Measurements from ENCODE around the gene PTPRN2. TPM values are rescaled to one million over a fixed set of nuclear protein-coding genes. Genes with fewer than 3 reads are reported as not detected.

Gene PTPRN2
- total RNA-seq, 2 donors from 2014 or later = 26.1 to 55.5 TPM

GRCh38 chr7:157857578-157858075 is 730.0 kb downstream of the PTPRN2 start:
- intact Hi-C loops (cut with DNase I) = no loop called here
- no peak overlapping the region for H3K4me3 ChIP-seq
- no peaks in the 10 kb centered on the region for H3K27me3 ChIP-seq (replicated peaks; ENCODE audit: insufficient read depth)
- H3K36me3 ChIP-seq = no peaks in the 10 kb centered on the region
- no peaks in the 10 kb centered on the region for H3K9me3 ChIP-seq
- no peaks in the 10 kb centered on the region for H3K4me1 ChIP-seq (replicated peaks)
- H3K27ac ChIP-seq = no peak overlapping the region
- WGBS = 75% methylated on average over 21 of the region's 21 CpGs
- TF ChIP-seq CTCF (IDR thresholded peaks at IDR 0.05) = no peak
- TF ChIP-seq POLR2A (IDR thresholded peaks at IDR 0.05) = no peak
- TF ChIP-seq POLR2AphosphoS5 (IDR thresholded peaks at IDR 0.05) = no peak
- DNase-seq (ENCODE audit: low spot score) = no peak

GRCh38 chr7:157856873-157857577 is 730.6 kb downstream of the PTPRN2 start:
- intact Hi-C loops (cut with DNase I) = no loop called here
- H3K4me3 ChIP-seq = no peak overlapping the region
- DNase-seq (ENCODE audit: low spot score) = no peak
- 92% methylated on average over 22 of the region's 22 CpGs for WGBS
- no peaks in the 10 kb centered on the region for H3K36me3 ChIP-seq
- H3K27ac ChIP-seq = no peak overlapping the region
- no peaks in the 10 kb centered on the region for H3K9me3 ChIP-seq
- H3K27me3 ChIP-seq (replicated peaks; ENCODE audit: insufficient read depth) = no peaks in the 10 kb centered on the region
- TF ChIP-seq POLR2A (IDR thresholded peaks at IDR 0.05) (no peak), POLR2AphosphoS5 (IDR thresholded peaks at IDR 0.05) (no peak), CTCF (IDR thresholded peaks at IDR 0.05) (no peak)
- no peaks in the 10 kb centered on the region for H3K4me1 ChIP-seq (replicated peaks)

- DNase-seq (ENCODE audit: low spot score) = no peak
- 81% methylated on average over 22 of the region's 22 CpGs for WGBS
- Histone ChIP-seq H3K9me3 (no peaks in the 10 kb centered on the region), H3K4me1 (replicated peaks) (no peaks in the 10 kb centered on the region), H3K4me3 (no peak overlapping the region), H3K27ac (no peak overlapping the region), H3K27me3 (replicated peaks; ENCODE audit: insufficient read depth) (no peaks in the 10 kb centered on the region), H3K36me3 (no peaks in the 10 kb centered on the region)
- TF ChIP-seq POLR2A (IDR thresholded peaks at IDR 0.05) (no peak), CTCF (IDR thresholded peaks at IDR 0.05) (no peak), POLR2AphosphoS5 (IDR thresholded peaks at IDR 0.05) (no peak)
- intact Hi-C loops (cut with DNase I) = no loop called here
These were observed 732.0 kb downstream of the PTPRN2 start for GRCh38 chr7:157855452-157856213.

GRCh38 chr7:157855016-157855415 is 732.6 kb downstream of the PTPRN2 start:
- intact Hi-C loops (cut with DNase I) = no loop called here
- no peak overlapping the region for H3K4me3 ChIP-seq
- H3K9me3 ChIP-seq = no peaks in the 10 kb centered on the region
- no peaks in the 10 kb centered on the region for H3K36me3 ChIP-seq
- no peak overlapping the region for H3K27ac ChIP-seq
- DNase-seq (ENCODE audit: low spot score) = no peak
- H3K4me1 ChIP-seq (replicated peaks) = no peaks in the 10 kb centered on the region
- 83% methylated on average over 22 of the region's 22 CpGs for WGBS
- H3K27me3 ChIP-seq (replicated peaks; ENCODE audit: insufficient read depth) = no peaks in the 10 kb centered on the region
- TF ChIP-seq POLR2AphosphoS5 (IDR thresholded peaks at IDR 0.05) = no peak
- TF ChIP-seq CTCF (IDR thresholded peaks at IDR 0.05) = no peak
- no peak for TF ChIP-seq POLR2A (IDR thresholded peaks at IDR 0.05)
